SK-N-SH (cell line): ENCODE data around the gene DIPK1A. TPM values are rescaled to one million over a fixed set of nuclear protein-coding genes. Genes with fewer than 3 reads are reported as not detected.

Experiments used
- CTCF ChIA-PET: fragments of 300-600, 350-600 bp; formaldehyde crosslinking; extraction: SDS; loops from one replicate; lab custom pipeline; 2021; lab: Yijun Ruan, JAX
- POLR2A ChIA-PET: fragments of 350-600 bp; sonication (Branson Sonifier 250); formaldehyde crosslinking; extraction: SDS; loops from one replicate; lab custom pipeline; 2020; ENCODE audit warnings: antibody characterized with exemption, inconsistent platforms; lab: Yijun Ruan, JAX
- DNase-seq: peaks from one replicate; pipeline ENCODE4 v3.0.0; 2012
- H2AFZ ChIP-seq: fragments of 200-600 bp; sonication (generic); 2 replicates; pipeline ENCODE4 v1.8.1; 2016; ENCODE audit warnings: antibody characterized with exemption, mild to moderate bottlenecking, low read depth
- H3F3A ChIP-seq: fragments of 200-600 bp; sonication (generic); replicated peaks from 2 replicates; pipeline ENCODE3; 2016; ENCODE audit warnings: antibody characterized with exemption, mild to moderate bottlenecking; ENCODE audit not compliant: insufficient read depth
- H3K27ac ChIP-seq, 2 experiments: fragments of 200-500 bp in 1 of 2; fragments of 200-600 bp in 1 of 2; sonication (Bioruptor generic) in 1 of 2; sonication (generic), shearing (Covaris generic) in 1 of 2; 2 replicates each; pipeline versions ENCODE4 v1.5.1 to v1.6.1; 2014 to 2016; ENCODE audit warnings: low read depth in 2 of 2, inconsistent platforms in 1 of 2, low read length in 1 of 2, mild to moderate bottlenecking in 1 of 2, mixed read lengths in 1 of 2
- H3K27me3 ChIP-seq: fragments of 200-600 bp; sonication (generic), shearing (Covaris generic); 2 replicates; pipeline ENCODE4 v1.6.1; 2016; ENCODE audit warnings: mixed run types; ENCODE audit not compliant: insufficient read depth
- H3K36me3 ChIP-seq, 2 experiments: fragments of 200-500 bp in 1 of 2; fragments of 200-600 bp in 1 of 2; sonication (Bioruptor generic) in 1 of 2; sonication (generic) in 1 of 2; replicated peaks in 1 of 2; 2 replicates each; pipeline versions ENCODE3 to v1.5.1; 2014 to 2016; ENCODE audit warnings: low read length in 1 of 2, mild to moderate bottlenecking in 1 of 2; ENCODE audit not compliant: insufficient read depth in 2 of 2, control insufficient read depth in 1 of 2
- H3K4me1 ChIP-seq, 2 experiments: fragments of 200-500 bp in 1 of 2; fragments of 200-600 bp in 1 of 2; sonication (Bioruptor generic) in 1 of 2; sonication (generic), shearing (Covaris generic) in 1 of 2; 2 replicates each; pipeline versions ENCODE4 v1.5.1 to v1.6.1; 2014 to 2016; ENCODE audit warnings: low read depth in 1 of 2, low read length in 1 of 2, mixed run types in 1 of 2; ENCODE audit not compliant: insufficient read depth in 2 of 2, control insufficient read depth in 1 of 2
- H3K4me2 ChIP-seq: fragments of 200-600 bp; sonication (generic), shearing (Covaris generic); 2 replicates; pipeline ENCODE4 v1.6.1; 2017; ENCODE audit warnings: mixed run types
- H3K4me3 ChIP-seq, 2 experiments: fragments of 200-500 bp in 1 of 2; fragments of 200-600 bp in 1 of 2; sonication (Bioruptor generic) in 1 of 2; sonication (generic), shearing (Covaris generic) in 1 of 2; 2 replicates each; pipeline versions ENCODE4 v1.5.1 to v1.8.1; 2014 to 2016; ENCODE audit warnings: low read depth in 2 of 2, inconsistent platforms in 1 of 2, low read length in 1 of 2, mild to moderate bottlenecking in 1 of 2, mixed read lengths in 1 of 2, moderate library complexity in 1 of 2
- H3K79me2 ChIP-seq: fragments of 200-600 bp; sonication (generic); 2 replicates; pipeline ENCODE4 v1.8.1; 2017; ENCODE audit warnings: mild to moderate bottlenecking; ENCODE audit not compliant: insufficient read depth
- H3K9ac ChIP-seq: fragments of 200-600 bp; sonication (generic); 2 replicates; pipeline ENCODE4 v1.6.1; 2017; ENCODE audit warnings: mixed run types
- H3K9me2 ChIP-seq: fragments of 200-600 bp; sonication (generic); 2 replicates; pipeline ENCODE4 v1.6.1; 2017; ENCODE audit warnings: mixed run types
- H3K9me3 ChIP-seq: fragments of 200-600 bp; sonication (generic); 2 replicates; pipeline ENCODE4 v1.6.1; 2017; ENCODE audit warnings: mixed run types, mild to moderate bottlenecking, moderate library complexity
- H4K20me1 ChIP-seq: fragments of 200-600 bp; sonication (generic); 2 replicates; pipeline ENCODE4 v1.6.1; 2017; ENCODE audit warnings: mild to moderate bottlenecking, mixed run types; ENCODE audit not compliant: insufficient read depth
- CHD2 ChIP-seq: fragments of 150-350 bp; IDR thresholded peaks from 2 replicates; pipeline ENCODE4 v1.6.1; 2018; ENCODE audit warnings: low read length; ENCODE audit not compliant: partially characterized antibody
- CTCF ChIP-seq: fragments of 200-600 bp; sonication (generic); IDR thresholded peaks from 2 replicates; pipeline ENCODE4 v1.6.1; 2017; ENCODE audit warnings: antibody characterized with exemption, mild to moderate bottlenecking, moderate library complexity
- EP300 ChIP-seq, 2 experiments: IDR thresholded peaks; 2 replicates each; pipeline versions ENCODE4 v1.4.0 to v1.6.1; 2012; ENCODE audit warnings: borderline replicate concordance in 1 of 2, low read depth in 1 of 2, low read length in 1 of 2
- EZH2phosphoT487 ChIP-seq: fragments of 200-600 bp; sonication (generic); IDR thresholded peaks from 2 replicates; pipeline ENCODE4 v1.6.1; 2017; ENCODE audit warnings: low read depth, mixed run types, mild to moderate bottlenecking, antibody characterized with exemption, moderate library complexity, borderline replicate concordance
- FOSL2 ChIP-seq: IDR thresholded peaks from 2 replicates; pipeline ENCODE4 v1.4.0; 2012; ENCODE audit warnings: low read depth, mild to moderate bottlenecking, moderate library complexity, borderline replicate concordance
- FOXJ3 ChIP-seq: sonication (generic); formaldehyde crosslinking; IDR thresholded peaks from 2 replicates; pipeline ENCODE4 v1.5.1; 2020; ENCODE audit warnings: mild to moderate bottlenecking, missing genetic modification reagents
- FOXM1 ChIP-seq: IDR thresholded peaks from 2 replicates; pipeline ENCODE4 v1.4.0; 2012; ENCODE audit warnings: low read depth, mild to moderate bottlenecking
- GATA2 ChIP-seq: sonication (generic); formaldehyde crosslinking; IDR thresholded peaks from 2 replicates; pipeline ENCODE4 v1.5.0; 2020; ENCODE audit warnings: mild to moderate bottlenecking, missing genetic modification reagents
- JUND ChIP-seq: IDR thresholded peaks from 2 replicates; pipeline ENCODE4 v1.4.0; 2012
- MXI1 ChIP-seq: IDR thresholded peaks from 2 replicates; pipeline ENCODE4 v1.6.1; 2012; ENCODE audit warnings: mild to moderate bottlenecking, low read depth, low read length, improper control_type of control experiment
- NRF1 ChIP-seq: IDR thresholded peaks from 2 replicates; pipeline ENCODE4 v1.6.1; 2012; ENCODE audit warnings: low read depth, mild to moderate bottlenecking, low read length
- POLR2AphosphoS5 ChIP-seq: IDR thresholded peaks from 2 replicates; pipeline ENCODE4 v1.6.1; 2012; ENCODE audit warnings: low read depth, low read length
- RAD21 ChIP-seq: IDR thresholded peaks from 2 replicates; pipeline ENCODE4 v1.6.1; 2012; ENCODE audit warnings: mild to moderate bottlenecking, low read length
- RFX5 ChIP-seq: IDR thresholded peaks from 2 replicates; pipeline ENCODE4 v1.6.1; 2012; ENCODE audit warnings: mild to moderate bottlenecking, improper control_type of control experiment, low read length
- RXRA ChIP-seq: IDR thresholded peaks from 2 replicates; pipeline ENCODE4 v1.4.0; 2012; ENCODE audit warnings: low read depth, mild to moderate bottlenecking, borderline replicate concordance
- SIN3A ChIP-seq: IDR thresholded peaks from 2 replicates; pipeline ENCODE4 v1.6.1; 2012; ENCODE audit warnings: low read depth, mild to moderate bottlenecking, low read length, moderate library complexity, borderline replicate concordance
- SMC3 ChIP-seq: IDR thresholded peaks from 2 replicates; pipeline ENCODE4 v1.6.1; 2012; ENCODE audit warnings: low read depth, low read length, improper control_type of control experiment
- TAF1 ChIP-seq: IDR thresholded peaks from 2 replicates; pipeline ENCODE4 v1.6.1; 2012; ENCODE audit warnings: low read depth, mild to moderate bottlenecking, low read length, moderate library complexity, borderline replicate concordance
- TCF12 ChIP-seq: IDR thresholded peaks from 2 replicates; pipeline ENCODE4 v1.4.0; 2012
- YY1 ChIP-seq: IDR thresholded peaks from 2 replicates; pipeline ENCODE4 v1.4.0; 2012; ENCODE audit warnings: low read depth, mild to moderate bottlenecking
- WGBS: methylation state at CpG from one replicate; pipeline ENCODE4 v1.1.6; 2017; ENCODE audit warnings: low lambda C conversion rate; 5-methylcytosine and 5-hydroxymethylcytosine counted together
- polyA plus RNA-seq, 3 experiments: library from polyadenylated mRNA; depleted of rRNA; stranded (reverse); fragments of >200 nt; gene quantifications; 2 replicates each; pipeline ENCODE4 v1.2.3, GENCODE V29; 2012
- TF ChIP-seq, protein P1 (sequence below): fragments of 150-350 bp; IDR thresholded peaks from 2 replicates; pipeline ENCODE4 v1.6.1; 2016; ENCODE audit warnings: mild to moderate bottlenecking, low read depth, low read length
- TF ChIP-seq, protein P2 (sequence below): fragments of 150-350 bp; IDR thresholded peaks from 2 replicates; pipeline ENCODE4 v1.6.1; 2017; ENCODE audit warnings: antibody characterized with exemption, low read length, low read depth, borderline replicate concordance
- TF ChIP-seq, protein P3 (sequence below): IDR thresholded peaks from 2 replicates; pipeline ENCODE4 v1.4.0; 2012; ENCODE audit warnings: low read depth
- TF ChIP-seq, protein P4 (sequence below): IDR thresholded peaks from 2 replicates; pipeline ENCODE4; 2012
- TF ChIP-seq, protein P5 (sequence below): IDR thresholded peaks from 2 replicates; pipeline ENCODE4 v1.4.0; 2012; ENCODE audit warnings: low read depth, borderline replicate concordance

DIPK1A gene
- polyA plus RNA-seq, 1 of the 3 experiments (the other 2 are of a cell fraction): 3.4 TPM

- H3K9me3 ChIP-seq: no peaks in the 10 kb centered on the region
- POLR2A ChIA-PET: interaction anchor here (0.5 to 1.6 kb wide), 16 partner anchors 8 to 247 kb away, joined by 3 to 13 read pairs (median 4); partner anchors contain the start of genes DIPK1A and EVI5
- no peaks in the 10 kb centered on the region for H3K27me3 ChIP-seq
- H3K27ac ChIP-seq: peak within 1 kb of the TSS; percentile 74 to 97
- peaks cover 15 to 35% of the 10 kb centered on the region in 2 experiments; a peak in 3 of 4 replicates for H3K4me1 ChIP-seq
- H3K4me3 ChIP-seq: peak within 1 kb of the TSS; percentile 94 to 99
- peak within 1 kb of the TSS; percentile 93 for H3K9ac ChIP-seq
- DNase-seq: peak; percentile 95
- H4K20me1 ChIP-seq: peaks cover 45% of the 10 kb centered on the region
- H2AFZ ChIP-seq: peak within 1 kb of the TSS; percentile 92
- 1% methylated on average over 28 of the region's 57 CpGs for WGBS
- H3K36me3 ChIP-seq: peaks cover 37 to 44% of the 10 kb centered on the region in 2 experiments
- H3K4me2 ChIP-seq: peak within 1 kb of the TSS; percentile 86
- CTCF ChIA-PET: interaction anchor here (0.7 to 2.4 kb wide), 26 partner anchors 9 to 521 kb away, joined by 3 to 18 read pairs (median 4); partner anchors contain the start of genes DIPK1A and EVI5
- H3F3A ChIP-seq: peaks cover 28% of the 10 kb centered on the region
- H3K9me2 ChIP-seq: no peaks in the 10 kb centered on the region
- peaks cover 51% of the 10 kb centered on the region for H3K79me2 ChIP-seq
- peak; percentile 92 for TF ChIP-seq YY1
- TF ChIP-seq, protein P1, sequence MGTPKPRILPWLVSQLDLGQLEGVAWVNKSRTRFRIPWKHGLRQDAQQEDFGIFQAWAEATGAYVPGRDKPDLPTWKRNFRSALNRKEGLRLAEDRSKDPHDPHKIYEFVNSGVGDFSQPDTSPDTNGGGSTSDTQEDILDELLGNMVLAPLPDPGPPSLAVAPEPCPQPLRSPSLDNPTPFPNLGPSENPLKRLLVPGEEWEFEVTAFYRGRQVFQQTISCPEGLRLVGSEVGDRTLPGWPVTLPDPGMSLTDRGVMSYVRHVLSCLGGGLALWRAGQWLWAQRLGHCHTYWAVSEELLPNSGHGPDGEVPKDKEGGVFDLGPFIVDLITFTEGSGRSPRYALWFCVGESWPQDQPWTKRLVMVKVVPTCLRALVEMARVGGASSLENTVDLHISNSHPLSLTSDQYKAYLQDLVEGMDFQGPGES: no peak
- peak; percentile 39; the same call in 1 of the 2 replicates for TF ChIP-seq SMC3
- TF ChIP-seq FOSL2: no peak
- TF ChIP-seq, protein P2, sequence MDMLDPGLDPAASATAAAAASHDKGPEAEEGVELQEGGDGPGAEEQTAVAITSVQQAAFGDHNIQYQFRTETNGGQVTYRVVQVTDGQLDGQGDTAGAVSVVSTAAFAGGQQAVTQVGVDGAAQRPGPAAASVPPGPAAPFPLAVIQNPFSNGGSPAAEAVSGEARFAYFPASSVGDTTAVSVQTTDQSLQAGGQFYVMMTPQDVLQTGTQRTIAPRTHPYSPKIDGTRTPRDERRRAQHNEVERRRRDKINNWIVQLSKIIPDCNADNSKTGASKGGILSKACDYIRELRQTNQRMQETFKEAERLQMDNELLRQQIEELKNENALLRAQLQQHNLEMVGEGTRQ: no peak
- no peak for TF ChIP-seq EZH2phosphoT487
- TF ChIP-seq FOXM1: no peak
- TF ChIP-seq RFX5: peak; percentile 54; the same call in 1 of the 2 replicates
- no peak for TF ChIP-seq GATA2 (CRISPR knock-in tag)
- TF ChIP-seq, protein P3, sequence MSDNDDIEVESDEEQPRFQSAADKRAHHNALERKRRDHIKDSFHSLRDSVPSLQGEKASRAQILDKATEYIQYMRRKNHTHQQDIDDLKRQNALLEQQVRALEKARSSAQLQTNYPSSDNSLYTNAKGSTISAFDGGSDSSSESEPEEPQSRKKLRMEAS: peak; percentile 98
- peak; percentile 88; the same call in 1 of the 2 replicates for TF ChIP-seq SIN3A
- peak; percentile 100 for TF ChIP-seq POLR2AphosphoS5
- TF ChIP-seq, protein P4, sequence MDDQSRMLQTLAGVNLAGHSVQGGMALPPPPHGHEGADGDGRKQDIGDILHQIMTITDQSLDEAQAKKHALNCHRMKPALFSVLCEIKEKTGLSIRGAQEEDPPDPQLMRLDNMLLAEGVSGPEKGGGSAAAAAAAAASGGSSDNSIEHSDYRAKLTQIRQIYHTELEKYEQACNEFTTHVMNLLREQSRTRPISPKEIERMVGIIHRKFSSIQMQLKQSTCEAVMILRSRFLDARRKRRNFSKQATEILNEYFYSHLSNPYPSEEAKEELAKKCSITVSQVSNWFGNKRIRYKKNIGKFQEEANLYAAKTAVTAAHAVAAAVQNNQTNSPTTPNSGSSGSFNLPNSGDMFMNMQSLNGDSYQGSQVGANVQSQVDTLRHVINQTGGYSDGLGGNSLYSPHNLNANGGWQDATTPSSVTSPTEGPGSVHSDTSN: peak; percentile 24; the same call in 1 of the 2 replicates
- TF ChIP-seq CTCF: peak; percentile 93
- no peak for TF ChIP-seq RXRA
- peak; percentile 80 for TF ChIP-seq NRF1
- TF ChIP-seq, protein P5, sequence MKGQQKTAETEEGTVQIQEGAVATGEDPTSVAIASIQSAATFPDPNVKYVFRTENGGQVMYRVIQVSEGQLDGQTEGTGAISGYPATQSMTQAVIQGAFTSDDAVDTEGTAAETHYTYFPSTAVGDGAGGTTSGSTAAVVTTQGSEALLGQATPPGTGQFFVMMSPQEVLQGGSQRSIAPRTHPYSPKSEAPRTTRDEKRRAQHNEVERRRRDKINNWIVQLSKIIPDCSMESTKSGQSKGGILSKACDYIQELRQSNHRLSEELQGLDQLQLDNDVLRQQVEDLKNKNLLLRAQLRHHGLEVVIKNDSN: no peak
- TF ChIP-seq TAF1: peak; percentile 99
- no peak; the same call in 1 of the 2 replicates for TF ChIP-seq JUND
- peak; percentile 27; the same call in 1 of the 2 replicates for TF ChIP-seq RAD21
- no peak for TF ChIP-seq EP300 (IDR thresholded peaks at IDR 0.05; ENCODE audit: borderline replicate concordance in 1 of 2, low read depth in 1 of 2, low read length in 1 of 2)
- TF ChIP-seq FOXJ3 (CRISPR knock-in tag): peak; percentile 69
- TF ChIP-seq TCF12: peak; percentile 38; the same call in 1 of the 2 replicates
- peak; percentile 85 for TF ChIP-seq MXI1
- TF ChIP-seq CHD2: peak; percentile 75
Observed at GRCh38 chr1:92831762-92832536, 129.3 kb downstream of the DIPK1A start, which contains the start of gene RPL5. Gene RPL5, plus strand, starts transcription at chr1:92832040. Its CDS starts 75 bp downstream, at chr1:92832115.
